ENCODE data around the gene TCF4. TPM values are rescaled to one million over a fixed set of nuclear protein-coding genes. Genes with fewer than 3 reads are reported as not detected.

TCF4 gene
- total and polyA plus RNA-seq, 4 donors = 4.3 to 15.3 (median 11.5) TPM

GRCh38 chr18:55286257-55286825 lies 301.7 kb downstream of the TCF4 start:
- no peaks in the 10 kb centered on the region for H3K4me1 ChIP-seq (ENCODE audit: control insufficient read depth in 4 of 4, insufficient read depth in 4 of 4, low read length in 3 of 4)
- H3K27me3 ChIP-seq (ENCODE audit: control insufficient read depth in 4 of 4, insufficient read depth in 4 of 4, low read length in 3 of 4) = no peaks in the 10 kb centered on the region
- 91% methylated on average over 6 of the region's 6 CpGs for WGBS
- H3K4me3 ChIP-seq (ENCODE audit: low read depth in 1 of 3, low read length in 3 of 3) = no peak overlapping the region
- TF ChIP-seq, protein P1, sequence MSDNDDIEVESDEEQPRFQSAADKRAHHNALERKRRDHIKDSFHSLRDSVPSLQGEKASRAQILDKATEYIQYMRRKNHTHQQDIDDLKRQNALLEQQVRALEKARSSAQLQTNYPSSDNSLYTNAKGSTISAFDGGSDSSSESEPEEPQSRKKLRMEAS (IDR thresholded peaks at IDR 0.05) = no peak
- TF ChIP-seq ATF3 (IDR thresholded peaks at IDR 0.05) = no peak
- TF ChIP-seq FOXA2 (IDR thresholded peaks at IDR 0.05) = no peak
- no peak for TF ChIP-seq TAF1 (conservative IDR thresholded peaks at IDR 0.05)
- no peak for TF ChIP-seq REST (IDR thresholded peaks at IDR 0.05)
- TF ChIP-seq EGR1 (IDR thresholded peaks at IDR 0.05; ENCODE audit: low read depth in 2 of 2) = no peak
- TF ChIP-seq HNF4A (conservative IDR thresholded peaks at IDR 0.05) = no peak
- TF ChIP-seq HNF4G (IDR thresholded peaks at IDR 0.05) = no peak
- TF ChIP-seq, protein P2, sequence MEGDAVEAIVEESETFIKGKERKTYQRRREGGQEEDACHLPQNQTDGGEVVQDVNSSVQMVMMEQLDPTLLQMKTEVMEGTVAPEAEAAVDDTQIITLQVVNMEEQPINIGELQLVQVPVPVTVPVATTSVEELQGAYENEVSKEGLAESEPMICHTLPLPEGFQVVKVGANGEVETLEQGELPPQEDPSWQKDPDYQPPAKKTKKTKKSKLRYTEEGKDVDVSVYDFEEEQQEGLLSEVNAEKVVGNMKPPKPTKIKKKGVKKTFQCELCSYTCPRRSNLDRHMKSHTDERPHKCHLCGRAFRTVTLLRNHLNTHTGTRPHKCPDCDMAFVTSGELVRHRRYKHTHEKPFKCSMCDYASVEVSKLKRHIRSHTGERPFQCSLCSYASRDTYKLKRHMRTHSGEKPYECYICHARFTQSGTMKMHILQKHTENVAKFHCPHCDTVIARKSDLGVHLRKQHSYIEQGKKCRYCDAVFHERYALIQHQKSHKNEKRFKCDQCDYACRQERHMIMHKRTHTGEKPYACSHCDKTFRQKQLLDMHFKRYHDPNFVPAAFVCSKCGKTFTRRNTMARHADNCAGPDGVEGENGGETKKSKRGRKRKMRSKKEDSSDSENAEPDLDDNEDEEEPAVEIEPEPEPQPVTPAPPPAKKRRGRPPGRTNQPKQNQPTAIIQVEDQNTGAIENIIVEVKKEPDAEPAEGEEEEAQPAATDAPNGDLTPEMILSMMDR (IDR thresholded peaks at IDR 0.05; ENCODE audit: low read depth, low read length, missing input control) = no peak
- TF ChIP-seq RXRA (IDR thresholded peaks at IDR 0.05) = no peak
- TF ChIP-seq NR2F2 (IDR thresholded peaks at IDR 0.05) = no peak
- TF ChIP-seq YY1 (IDR thresholded peaks at IDR 0.05) = no peak
- no peak for TF ChIP-seq GABPA (IDR thresholded peaks at IDR 0.05 in 1 of 2, conservative IDR thresholded peaks at IDR 0.05 in 1 of 2)
- H3K9ac ChIP-seq (ENCODE audit: low read depth in 1 of 2, low read length in 2 of 2) = no peak overlapping the region
- H3K27ac ChIP-seq (ENCODE audit: low read depth in 1 of 2, low read length in 2 of 2) = no peak overlapping the region
- H3K9me3 ChIP-seq (ENCODE audit: control insufficient read depth in 4 of 4, low read length in 3 of 4) = no peaks in the 10 kb centered on the region
- DNase-seq (ENCODE audit: low spot score) = no peak
- H3K36me3 ChIP-seq (ENCODE audit: control insufficient read depth in 4 of 4, insufficient read depth in 3 of 4, low read depth in 1 of 4, low read length in 3 of 4) = no peaks in the 10 kb centered on the region

DNA sequence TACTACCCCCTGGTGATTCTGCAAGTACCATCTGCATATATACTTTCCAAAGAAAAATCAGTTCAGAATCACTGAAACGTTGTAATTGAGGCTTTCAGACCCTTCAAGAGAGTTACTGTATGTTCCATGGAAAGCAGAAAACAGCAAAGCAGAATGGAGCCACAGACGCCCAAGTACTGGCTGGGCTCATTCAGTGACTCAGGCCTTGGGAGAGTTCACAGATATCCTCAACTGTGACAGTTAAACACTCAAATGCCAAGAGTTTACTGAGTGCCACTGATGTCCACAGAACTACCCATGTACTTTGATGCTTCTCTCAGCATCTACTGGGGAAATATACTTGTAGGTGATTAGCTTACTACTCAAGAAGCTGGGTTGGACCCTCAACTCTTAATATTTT lies 303.4 kb downstream of the TCF4 start:
- DNase-seq (ENCODE audit: low spot score) = no peak
- Histone ChIP-seq H3K27me3 (ENCODE audit: control insufficient read depth in 4 of 4, insufficient read depth in 4 of 4, low read length in 3 of 4) (no peaks in the 10 kb centered on the region), H3K4me3 (ENCODE audit: low read depth in 1 of 3, low read length in 3 of 3) (no peak overlapping the region), H3K9ac (ENCODE audit: low read depth in 1 of 2, low read length in 2 of 2) (no peak overlapping the region), H3K4me1 (ENCODE audit: control insufficient read depth in 4 of 4, insufficient read depth in 4 of 4, low read length in 3 of 4) (no peaks in the 10 kb centered on the region), H3K27ac (ENCODE audit: low read depth in 1 of 2, low read length in 2 of 2) (no peak overlapping the region), H3K9me3 (ENCODE audit: control insufficient read depth in 4 of 4, low read length in 3 of 4) (no peaks in the 10 kb centered on the region), H3K36me3 (ENCODE audit: control insufficient read depth in 4 of 4, insufficient read depth in 3 of 4, low read depth in 1 of 4, low read length in 3 of 4) (no peaks in the 10 kb centered on the region)
- no peak for TF ChIP-seq FOXA2 (IDR thresholded peaks at IDR 0.05)
- WGBS = 85% methylated on average over 2 of the region's 2 CpGs
